Inferior parietal cortex (tissue), 1 donor: ENCODE results near the gene EIF4G3.
"Not testable (repeated sequence)": the region's sequence is repeated elsewhere in the genome, so short reads cannot be mapped to it uniquely, and the experiment has no call there.

Source experiments
- DNase-seq: peaks from one replicate; pipeline ENCODE4 v3.0.0-alpha.2; 2016; ENCODE audit errors: extremely low spot score

EIF4G3 gene

GRCh38 chr1:21067551-21068227 lies 109.0 kb downstream of the EIF4G3 start:
- no peak for DNase-seq

GRCh38 chr1:21066356-21067012 lies 110.2 kb downstream of the EIF4G3 start:
- no peak for DNase-seq

- no peak for DNase-seq
These were observed 110.8 kb downstream of the EIF4G3 start for GRCh38 chr1:21065851-21066250.

- no peak for DNase-seq
These were observed 112.6 kb downstream of the EIF4G3 start for GRCh38 chr1:21064057-21064456.

GRCh38 chr1:21060523-21060922 lies 116.2 kb downstream of the EIF4G3 start:
- DNase-seq, result no peak

- no peak for DNase-seq
These were observed 117.7 kb downstream of the EIF4G3 start for GRCh38 chr1:21059021-21059420.

GRCh38 chr1:21058035-21058793 lies 118.5 kb downstream of the EIF4G3 start:
- DNase-seq, result no peak

GRCh38 chr1:21053189-21053928 lies 123.3 kb downstream of the EIF4G3 start:
- DNase-seq, result not testable (repeated sequence)

GRCh38 chr1:21052034-21052433 lies 124.7 kb downstream of the EIF4G3 start:
- DNase-seq, result no peak

- no peak for DNase-seq
These were observed 125.4 kb downstream of the EIF4G3 start for GRCh38 chr1:21051177-21051825.

GRCh38 chr1:21050031-21050430 lies 126.7 kb downstream of the EIF4G3 start:
- DNase-seq, result no peak

GRCh38 chr1:21048462-21048861 lies 128.2 kb downstream of the EIF4G3 start:
- DNase-seq, result no peak

GRCh38 chr1:21046132-21046531 lies 130.6 kb downstream of the EIF4G3 start:
- DNase-seq, result no peak

GRCh38 chr1:21045351-21045750 lies 131.3 kb downstream of the EIF4G3 start:
- DNase-seq, result no peak

- no peak for DNase-seq
These were observed 133.6 kb downstream of the EIF4G3 start for GRCh38 chr1:21042929-21043605.

- no peak for DNase-seq
These were observed 135.2 kb downstream of the EIF4G3 start for GRCh38 chr1:21041541-21041940.

GRCh38 chr1:21037091-21037490 lies 139.6 kb downstream of the EIF4G3 start:
- no peak for DNase-seq

- no peak for DNase-seq
These were observed 140.9 kb downstream of the EIF4G3 start for GRCh38 chr1:21035794-21036193.

- DNase-seq, result no peak
These were observed 141.7 kb downstream of the EIF4G3 start for GRCh38 chr1:21034725-21035628.

GRCh38 chr1:21032741-21033140 lies 144.0 kb downstream of the EIF4G3 start:
- no peak for DNase-seq
